Iris pigment epithelial cell (primary cell): ENCODE data around the gene RAB35.

ENCODE experiments used
- DNase-seq: peaks from one replicate; pipeline ENCODE4 v3.0.0-alpha.2; 2011; ENCODE audit warnings: low read depth

The RAB35 gene

DNA sequence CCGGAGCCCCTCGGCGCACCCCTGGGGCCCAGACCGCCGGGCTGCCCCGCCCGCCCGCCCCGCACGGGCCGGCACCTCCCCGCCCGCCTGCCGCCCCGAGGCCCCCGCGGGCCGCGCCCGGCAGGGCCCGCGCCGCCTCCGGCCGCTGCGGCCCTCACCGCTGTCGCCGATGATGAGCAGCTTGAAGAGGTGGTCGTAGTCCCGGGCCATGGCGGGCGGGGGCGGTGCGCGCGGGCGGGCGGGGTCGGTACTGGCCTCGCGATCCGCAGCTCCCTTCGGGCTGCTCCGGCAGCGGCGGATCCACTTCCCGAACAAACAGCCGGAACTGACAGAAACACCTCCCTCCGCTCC lies at the start of gene RAB35:
Gene RAB35, minus strand, starts transcription at position 313 of the 351 bp plus-strand sequence. Its CDS starts 103 bp downstream, at position 210.
- DNase-seq: no peak

- no peak for DNase-seq
Observed at GRCh38 chr12:120164293-120164692, 47.7 kb upstream of the RAB35 start.

GRCh38 chr12:120162763-120163162 lies 46.2 kb upstream of the RAB35 start:
- DNase-seq: no peak

- DNase-seq: no peak
Observed at GRCh38 chr12:120161852-120162251, 45.3 kb upstream of the RAB35 start.

- DNase-seq: no peak
Observed at GRCh38 chr12:120159509-120160237, 43.1 kb upstream of the RAB35 start.

GRCh38 chr12:120158351-120158750 lies 41.8 kb upstream of the RAB35 start:
- no peak for DNase-seq

DNA sequence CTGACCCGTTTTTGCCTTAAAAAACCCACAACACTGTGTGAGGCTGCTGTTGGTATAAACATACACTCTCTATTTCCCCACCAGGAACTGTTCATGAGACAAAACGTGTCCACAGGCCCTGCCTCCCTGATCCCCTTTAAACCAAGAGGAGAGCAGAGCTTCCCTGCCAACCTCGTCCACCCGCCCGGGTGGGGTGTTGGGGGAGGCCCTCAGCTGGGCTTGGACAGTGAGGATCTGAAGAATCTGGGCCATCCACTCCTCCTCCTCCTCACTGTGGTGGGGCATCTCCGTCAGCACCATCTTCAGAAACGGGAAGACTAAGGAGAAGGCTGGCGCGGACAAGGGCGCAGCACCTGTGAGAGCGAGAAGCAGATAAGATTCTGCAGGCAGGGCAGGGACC lies 41.1 kb upstream of the RAB35 start:
- no peak for DNase-seq

GRCh38 chr12:120156315-120157259 lies 40.0 kb upstream of the RAB35 start:
- DNase-seq: no peak

GRCh38 chr12:120155072-120155471 lies 38.5 kb upstream of the RAB35 start:
- DNase-seq: no peak

DNA sequence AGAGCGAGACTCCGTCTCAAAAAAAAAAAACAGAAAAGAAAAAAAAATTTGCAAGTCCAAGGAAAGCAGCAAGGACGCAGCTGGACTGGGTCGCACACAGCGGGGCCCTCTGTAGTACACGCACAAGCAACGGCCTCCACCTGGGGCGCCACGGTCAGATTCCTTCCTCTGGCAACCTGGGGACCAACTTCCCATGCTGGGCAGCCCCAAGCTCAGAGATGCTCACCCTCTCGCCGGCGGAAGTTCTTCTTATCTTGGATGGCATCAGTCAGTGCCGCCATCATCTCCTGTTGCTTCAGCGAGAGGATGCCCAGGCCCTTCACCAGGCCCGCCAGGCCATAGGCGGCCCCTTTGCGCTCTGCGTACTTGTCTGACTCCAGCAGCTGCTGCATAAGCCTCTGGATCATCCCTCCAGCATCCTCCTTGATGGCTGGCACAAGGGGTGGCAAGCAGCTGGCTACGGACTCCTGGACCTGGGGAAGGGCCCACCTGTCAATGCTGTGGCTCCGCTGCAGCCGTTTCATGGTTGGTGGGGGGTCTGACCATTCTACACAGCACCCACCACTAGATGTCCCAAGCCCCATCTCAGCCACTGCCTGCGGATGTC lies 34.5 kb upstream of the RAB35 start:
- DNase-seq: no peak

DNA sequence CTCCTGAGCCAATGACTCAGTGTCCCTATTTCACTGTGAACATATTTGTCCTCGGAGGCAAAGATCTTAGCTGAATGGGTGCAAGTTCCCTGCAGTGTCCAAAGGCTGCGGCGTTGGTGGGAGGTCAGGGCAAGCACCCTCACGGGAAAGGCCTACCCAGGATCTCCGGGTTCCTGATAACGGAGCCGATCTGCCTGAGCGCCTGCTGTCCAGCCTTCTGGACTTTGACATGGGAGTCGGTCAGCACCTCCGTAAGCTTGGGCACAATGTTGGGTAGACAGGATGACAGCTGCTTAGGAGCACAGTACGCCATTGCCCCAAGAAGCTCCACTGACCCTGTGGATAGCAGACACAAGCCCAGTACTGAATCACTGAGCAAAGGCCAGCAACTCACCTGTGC lies 31.5 kb upstream of the RAB35 start:
- DNase-seq: no peak

GRCh38 chr12:120145164-120145563 lies 28.6 kb upstream of the RAB35 start:
- DNase-seq: no peak

DNA sequence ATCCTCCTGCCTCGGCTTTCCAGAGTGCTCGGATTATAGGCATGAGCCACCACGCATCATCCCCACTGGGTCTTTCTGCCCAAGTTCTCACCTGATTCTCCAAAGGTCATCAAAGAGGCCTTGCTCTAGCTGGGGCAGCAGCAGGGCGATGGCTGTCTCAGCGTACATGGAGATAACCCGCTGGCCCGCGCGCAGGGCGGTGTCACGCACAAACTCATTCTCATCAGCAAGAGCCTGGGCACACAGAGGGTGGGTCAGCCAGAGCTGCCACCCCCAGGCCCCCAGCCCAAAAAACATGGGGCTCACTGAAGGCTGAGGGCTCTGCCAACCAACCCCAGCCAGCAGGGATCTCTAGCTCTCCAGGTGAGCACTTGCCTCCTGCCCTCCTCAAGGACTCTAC lies 27.7 kb upstream of the RAB35 start:
- no peak for DNase-seq

- peak; percentile 74 for DNase-seq
Observed at GRCh38 chr12:120142231-120142877, 25.8 kb upstream of the RAB35 start.

- DNase-seq: no peak
Observed at GRCh38 chr12:120141336-120141735, 24.8 kb upstream of the RAB35 start.

DNA sequence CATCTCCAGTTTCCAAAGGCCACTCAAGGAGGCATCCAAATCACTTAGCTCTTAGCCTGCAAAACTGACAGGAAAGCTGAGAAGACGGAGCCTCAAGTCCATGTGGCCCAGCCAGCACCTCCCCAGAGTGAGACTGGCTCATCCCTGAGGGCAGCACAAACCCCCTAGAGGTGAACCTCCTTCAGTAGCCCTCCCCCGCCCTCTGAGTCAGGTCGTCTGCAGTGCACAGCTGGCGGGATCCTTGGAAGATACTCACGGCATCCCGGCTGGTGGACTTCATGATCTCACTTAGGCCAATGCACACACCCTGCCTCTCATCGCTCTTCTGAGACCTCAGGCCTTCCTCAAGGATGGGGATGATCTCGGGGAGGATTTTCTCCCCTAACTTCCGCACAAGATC lies 24.1 kb upstream of the RAB35 start:
- DNase-seq: no peak

DNA sequence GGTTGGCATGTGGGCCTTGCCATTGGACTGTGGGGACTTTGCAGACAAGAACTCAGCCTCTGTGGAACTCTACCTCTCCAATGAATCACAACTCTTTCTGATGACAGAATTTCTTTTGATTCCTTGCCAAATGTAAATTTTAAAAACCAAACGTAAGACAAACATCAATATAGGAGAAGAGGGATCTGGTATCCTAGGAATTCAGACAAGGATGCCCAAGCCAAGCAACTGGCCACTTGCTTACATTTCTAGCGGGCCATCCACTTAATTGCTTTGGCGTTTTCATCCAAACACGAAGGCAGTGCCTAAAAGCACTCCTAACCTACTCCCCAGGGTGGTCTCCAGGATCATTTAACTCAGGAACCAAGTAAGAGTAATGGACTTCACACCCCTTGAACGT lies 23.4 kb upstream of the RAB35 start:
- peak; percentile 58 for DNase-seq

DNA sequence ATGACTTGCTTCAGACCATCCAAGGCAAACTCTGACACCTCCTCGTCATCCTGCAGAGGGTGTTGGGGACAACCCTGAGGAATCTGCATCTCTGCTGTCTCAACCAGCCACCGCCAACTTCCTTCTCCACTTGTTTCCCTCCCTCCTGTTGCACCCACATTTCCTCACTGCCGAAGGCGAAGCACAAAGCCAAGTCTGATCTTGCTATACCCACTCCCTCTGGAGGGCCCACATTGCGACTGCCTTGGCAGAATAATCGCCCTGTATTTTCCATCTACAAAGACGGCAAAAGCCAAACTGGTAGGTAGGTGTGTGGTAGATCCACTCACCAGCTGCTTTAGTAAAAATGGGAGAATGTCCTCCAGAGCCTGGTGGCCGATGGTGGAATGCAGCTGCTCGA lies 21.8 kb upstream of the RAB35 start:
- DNase-seq: no peak

DNA sequence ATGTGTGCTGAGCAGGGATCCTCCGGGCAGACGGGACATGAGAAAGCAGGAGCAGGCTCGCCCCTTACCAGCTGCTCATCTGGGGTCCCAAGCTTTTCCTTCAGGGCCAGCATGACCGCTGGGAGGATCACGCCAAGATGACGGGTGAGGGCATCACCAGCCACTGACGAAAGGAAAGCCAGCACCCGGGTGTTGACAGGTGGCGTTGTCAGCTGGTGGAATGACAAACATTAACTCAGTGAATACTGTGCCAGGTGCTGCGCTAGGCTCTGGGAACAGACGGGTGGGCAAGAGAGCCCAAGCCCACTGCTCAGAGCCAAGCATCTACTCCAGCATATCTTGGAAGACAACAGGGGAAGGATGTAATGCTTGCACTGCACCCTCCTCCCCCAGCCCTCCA lies 21.3 kb upstream of the RAB35 start:
- no peak for DNase-seq

- DNase-seq: no peak
Observed at GRCh38 chr12:120136093-120136770, 19.7 kb upstream of the RAB35 start.

GRCh38 chr12:120134307-120134980 lies 17.9 kb upstream of the RAB35 start:
- no peak for DNase-seq
